Stimulated activated CD4-positive, alpha-beta T cell treated with anti-CD3 and anti-CD28 coated beads, TNF-alpha, amount 100 ng/mL, for 1 hour (primary cell): Measurements from ENCODE around the gene SLC35F2.
"Not testable (repeated sequence)": the region's sequence is repeated elsewhere in the genome, so short reads cannot be mapped to it uniquely, and the experiment has no call there.

Experiments used
- DNase-seq, 3 donors: peaks; one replicate each; pipeline ENCODE4 v3.0.0-alpha.2; 2020; ENCODE audit warnings: low read depth in 3 of 3, low spot score in 1 of 3

Gene SLC35F2, protein sequence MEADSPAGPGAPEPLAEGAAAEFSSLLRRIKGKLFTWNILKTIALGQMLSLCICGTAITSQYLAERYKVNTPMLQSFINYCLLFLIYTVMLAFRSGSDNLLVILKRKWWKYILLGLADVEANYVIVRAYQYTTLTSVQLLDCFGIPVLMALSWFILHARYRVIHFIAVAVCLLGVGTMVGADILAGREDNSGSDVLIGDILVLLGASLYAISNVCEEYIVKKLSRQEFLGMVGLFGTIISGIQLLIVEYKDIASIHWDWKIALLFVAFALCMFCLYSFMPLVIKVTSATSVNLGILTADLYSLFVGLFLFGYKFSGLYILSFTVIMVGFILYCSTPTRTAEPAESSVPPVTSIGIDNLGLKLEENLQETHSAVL

DNA sequence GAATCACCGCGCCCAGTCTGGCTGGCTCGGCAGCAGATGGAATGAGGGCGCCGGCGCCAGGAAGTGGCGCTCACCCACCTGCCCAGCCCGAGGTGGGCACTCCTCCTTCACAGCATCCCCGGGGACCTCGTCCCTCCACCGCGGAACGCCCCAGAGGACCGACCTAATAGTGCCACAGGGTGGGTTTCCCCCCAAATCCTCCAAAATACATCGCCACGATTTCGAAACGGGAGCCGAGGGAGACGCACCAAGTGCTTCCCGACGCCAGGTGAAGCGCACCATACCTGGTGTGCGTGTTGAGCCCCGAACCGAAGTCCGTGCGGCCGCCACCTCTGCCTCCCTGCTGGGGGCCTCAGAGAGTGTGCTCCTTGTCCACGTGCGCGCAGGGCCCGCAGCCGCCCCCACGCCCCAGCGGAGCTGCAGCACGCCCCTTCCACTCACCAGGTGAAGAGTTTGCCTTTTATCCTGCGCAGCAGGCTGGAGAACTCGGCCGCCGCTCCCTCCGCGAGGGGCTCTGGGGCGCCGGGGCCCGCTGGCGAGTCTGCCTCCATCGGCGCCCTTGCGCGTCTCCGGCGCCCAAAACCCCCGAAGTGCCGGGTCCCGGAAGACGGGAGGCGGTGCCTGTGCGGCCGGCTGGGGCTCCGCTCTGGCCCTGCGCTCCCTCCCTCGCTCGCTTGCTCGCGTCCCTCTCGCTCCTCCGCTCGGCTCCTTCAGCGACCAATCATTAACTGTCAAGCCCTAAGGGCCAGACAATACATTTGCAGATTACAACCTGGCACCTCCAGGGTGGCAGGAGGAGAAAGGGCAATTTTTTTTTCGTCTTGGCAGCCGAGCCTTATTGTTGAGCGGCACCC is at the start of gene SLC35F2:
Gene SLC35F2, minus strand, starts transcription at position 571 of the 854 bp plus-strand sequence. Its CDS starts 20 bp downstream, at position 551.
- peak; percentile 29 to 51 (median 40) for DNase-seq

DNA sequence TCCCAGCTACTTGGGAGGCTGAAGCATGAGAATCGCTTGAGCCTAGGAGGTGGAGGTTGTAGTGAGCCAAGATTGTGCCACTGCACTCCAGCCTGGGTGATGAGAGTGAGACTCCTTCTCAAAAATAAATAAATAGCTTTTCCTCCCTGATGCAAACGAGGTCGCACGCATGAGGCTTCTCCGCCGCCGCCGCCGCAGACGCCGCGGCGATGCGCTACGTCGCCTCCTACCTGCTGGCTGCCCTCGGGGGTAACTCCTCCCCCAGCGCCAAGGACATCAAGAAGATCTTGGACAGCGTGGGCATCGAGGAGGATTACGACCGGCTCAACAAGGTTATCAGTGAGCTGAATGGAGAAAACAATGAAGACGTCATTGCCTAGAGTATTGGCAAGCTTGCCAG is 49.6 kb upstream of the SLC35F2 start:
- no peak for DNase-seq

DNA sequence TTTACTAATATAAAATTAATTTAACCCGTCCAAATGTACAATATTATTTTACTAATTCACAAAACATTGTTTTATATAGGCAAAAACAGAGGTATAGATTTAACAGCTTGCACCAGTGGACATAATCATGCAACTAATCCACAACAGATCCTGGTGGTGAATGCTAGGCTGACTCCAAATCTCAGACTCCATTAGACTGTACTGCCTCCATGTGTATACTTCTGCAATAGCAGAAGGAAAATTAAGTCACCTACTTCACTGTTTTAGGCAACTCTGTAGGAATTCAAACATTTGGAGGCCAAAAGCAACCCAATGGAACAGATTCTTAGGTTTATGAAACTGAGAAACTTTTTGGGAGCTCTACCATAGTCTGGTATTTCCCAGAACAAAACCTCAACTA is 39.7 kb upstream of the SLC35F2 start:
- no peak for DNase-seq

DNA sequence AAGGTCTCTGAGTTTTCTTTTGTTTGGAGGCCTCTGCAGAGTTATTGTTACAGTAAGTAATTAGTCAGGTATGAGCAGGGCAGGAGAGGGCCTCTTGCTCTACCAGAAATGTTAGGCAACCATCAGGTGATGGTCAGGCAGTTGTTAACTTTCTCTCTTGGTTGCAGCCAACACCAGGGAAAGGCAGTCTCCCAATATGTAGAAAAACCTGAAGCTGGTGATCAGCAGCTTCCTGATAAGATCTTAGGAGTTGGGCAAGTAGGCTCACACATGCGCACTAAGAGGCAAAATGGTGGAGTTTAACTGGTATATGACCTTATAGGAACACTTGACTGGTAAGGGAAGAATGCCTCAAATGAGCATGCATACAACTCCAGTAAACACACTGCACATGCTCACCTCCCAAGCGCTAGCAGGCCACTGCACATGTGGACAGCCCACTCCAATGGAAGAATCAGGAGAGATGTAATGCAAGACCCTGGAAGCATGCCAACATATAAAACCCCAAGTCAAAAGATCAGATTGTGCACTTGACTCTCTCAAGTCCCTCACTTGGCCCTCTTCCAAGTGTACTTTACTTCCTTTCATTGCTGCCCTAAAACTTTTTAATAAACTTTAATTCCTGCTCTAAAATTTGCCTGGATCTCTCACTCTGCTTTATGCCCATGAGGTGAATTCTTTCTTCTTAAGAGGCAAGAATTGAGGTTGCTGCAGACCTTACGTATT is 23.7 kb upstream of the SLC35F2 start:
- no peak for DNase-seq

DNA sequence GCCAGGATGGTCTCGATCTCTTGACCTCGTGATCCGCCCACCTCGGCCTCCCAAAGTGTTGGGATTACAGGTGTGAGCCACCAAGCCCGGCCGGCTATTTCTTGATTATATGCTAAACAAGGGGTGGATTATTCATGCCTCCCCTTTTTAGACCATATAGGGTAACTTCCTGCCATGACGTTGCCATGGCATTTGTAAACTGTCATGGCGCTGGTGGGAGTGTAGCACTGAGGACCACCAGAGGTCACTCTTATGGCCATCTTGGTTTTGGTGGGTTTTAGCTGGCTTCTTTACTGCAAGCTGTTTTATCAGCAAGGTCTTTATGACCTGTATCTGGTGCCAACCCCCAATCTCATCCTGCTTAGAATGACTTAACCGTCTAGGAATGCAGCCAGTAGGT is 22.9 kb upstream of the SLC35F2 start:
- DNase-seq = not testable (repeated sequence)

DNA sequence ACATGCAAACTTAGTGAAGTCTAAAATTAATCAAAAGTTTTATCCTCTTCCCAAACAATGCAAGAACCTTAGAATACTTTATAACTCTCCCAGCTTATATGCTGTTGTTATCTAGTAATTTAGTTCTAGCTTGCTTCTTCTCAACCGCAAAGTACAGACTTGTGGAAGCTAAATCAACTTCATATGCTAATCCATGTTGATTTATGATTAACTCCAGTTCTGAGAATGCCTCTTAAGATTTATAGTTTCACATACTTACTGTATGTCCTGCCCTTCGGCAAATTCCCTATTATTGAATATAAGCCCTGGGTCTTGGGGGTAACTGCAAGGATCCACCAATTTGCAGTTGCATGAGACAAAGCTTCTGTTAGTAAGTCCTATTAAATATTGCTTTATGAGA is 17.6 kb upstream of the SLC35F2 start:
- DNase-seq = no peak

DNA sequence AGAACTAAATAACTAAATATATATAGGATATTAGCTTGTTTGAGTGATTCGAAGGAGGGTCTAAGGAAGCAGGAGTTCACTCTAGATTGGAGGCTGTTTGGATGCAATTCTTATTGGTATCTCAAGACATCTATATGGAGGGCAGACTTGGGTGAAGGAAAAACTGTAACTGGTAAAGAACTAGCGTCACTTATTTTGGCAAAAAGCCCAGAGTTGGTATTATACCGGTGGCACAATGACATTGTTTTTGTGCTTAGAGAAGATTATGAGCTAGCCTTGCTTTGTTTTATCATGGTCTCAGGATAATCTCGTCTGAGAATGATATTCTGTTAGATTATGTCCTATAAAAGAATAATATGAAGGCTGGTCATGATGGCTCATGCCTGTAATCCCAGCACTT is 6.0 kb upstream of the SLC35F2 start:
- no peak for DNase-seq

DNA sequence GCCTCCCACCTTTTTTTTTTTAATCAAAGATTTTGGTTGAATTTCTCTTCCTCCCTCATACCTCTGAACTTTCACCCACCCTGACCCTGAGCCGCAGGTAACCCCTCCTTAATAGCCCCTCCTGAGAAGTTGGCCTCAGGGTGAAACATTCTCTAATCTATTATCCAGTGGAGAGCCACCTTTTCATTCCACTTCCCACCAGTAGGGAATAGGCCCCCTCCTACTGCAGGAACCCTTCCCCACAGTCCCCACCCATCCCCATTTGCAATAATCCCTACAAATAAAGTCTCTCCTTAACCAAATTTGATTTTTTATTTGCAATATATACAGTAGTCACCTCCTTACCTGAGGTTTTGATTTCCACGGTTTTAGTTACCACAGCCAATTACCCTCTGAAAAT is 2.1 kb upstream of the SLC35F2 start:
- DNase-seq = no peak

DNA sequence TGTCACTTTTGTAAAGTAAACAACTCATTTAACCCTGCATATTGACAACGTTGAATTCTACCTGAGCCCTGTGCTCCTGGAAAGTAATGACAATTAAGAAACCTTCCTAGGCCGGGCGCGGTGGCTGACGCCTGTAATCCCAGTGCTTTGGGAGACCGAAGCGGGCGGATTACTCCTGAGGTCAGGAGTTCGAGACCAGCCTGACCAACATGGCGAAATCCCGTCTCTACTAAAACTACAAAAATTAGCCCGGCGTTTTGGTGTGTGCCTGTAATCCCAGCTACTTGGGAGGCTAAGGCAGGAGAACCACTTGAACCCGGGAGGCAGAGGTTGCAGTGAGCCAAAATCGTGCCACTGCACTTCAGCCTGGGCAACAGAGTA is 1.6 kb upstream of the SLC35F2 start:
- DNase-seq = not testable (repeated sequence)

DNA sequence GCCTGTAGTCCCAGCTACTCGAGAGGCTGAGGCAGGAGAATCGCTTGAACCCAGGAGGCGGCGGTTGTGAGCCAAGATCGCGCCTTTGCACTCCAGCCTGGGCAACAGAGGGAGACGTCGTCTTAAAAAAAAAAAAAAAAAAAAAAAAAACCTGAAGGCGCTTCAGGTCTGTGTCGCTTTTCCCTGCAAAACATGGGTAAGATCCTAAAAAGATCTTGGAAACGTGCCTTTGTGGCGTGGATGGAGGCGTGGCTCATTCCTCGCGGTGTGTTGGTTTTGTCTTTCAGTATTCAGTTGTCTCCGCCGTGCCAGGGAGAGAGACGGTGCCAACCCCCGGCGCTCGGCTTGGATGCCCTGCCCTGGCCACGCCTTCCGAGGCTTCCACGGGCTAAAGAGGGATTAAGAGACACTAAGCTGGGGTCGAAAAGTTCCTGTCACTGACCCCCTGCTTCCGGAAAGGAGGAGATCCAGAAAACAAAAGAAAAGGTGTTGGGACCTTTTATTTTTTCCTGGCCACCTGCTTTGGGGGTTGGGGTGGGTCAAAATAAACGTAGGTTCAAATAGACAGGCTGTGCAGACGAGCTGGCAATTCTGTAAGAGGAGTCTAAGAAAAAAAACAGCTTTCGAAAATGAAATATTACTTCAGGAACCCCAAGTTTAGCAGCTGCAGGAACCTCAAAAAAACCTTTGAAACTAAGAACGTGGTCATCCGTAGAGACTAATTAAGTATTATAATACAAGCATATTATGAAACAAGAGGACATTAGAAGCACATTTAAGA is 1.1 kb upstream of the SLC35F2 start:
- DNase-seq = peak in 1 of 3 donors; percentile 14

DNA sequence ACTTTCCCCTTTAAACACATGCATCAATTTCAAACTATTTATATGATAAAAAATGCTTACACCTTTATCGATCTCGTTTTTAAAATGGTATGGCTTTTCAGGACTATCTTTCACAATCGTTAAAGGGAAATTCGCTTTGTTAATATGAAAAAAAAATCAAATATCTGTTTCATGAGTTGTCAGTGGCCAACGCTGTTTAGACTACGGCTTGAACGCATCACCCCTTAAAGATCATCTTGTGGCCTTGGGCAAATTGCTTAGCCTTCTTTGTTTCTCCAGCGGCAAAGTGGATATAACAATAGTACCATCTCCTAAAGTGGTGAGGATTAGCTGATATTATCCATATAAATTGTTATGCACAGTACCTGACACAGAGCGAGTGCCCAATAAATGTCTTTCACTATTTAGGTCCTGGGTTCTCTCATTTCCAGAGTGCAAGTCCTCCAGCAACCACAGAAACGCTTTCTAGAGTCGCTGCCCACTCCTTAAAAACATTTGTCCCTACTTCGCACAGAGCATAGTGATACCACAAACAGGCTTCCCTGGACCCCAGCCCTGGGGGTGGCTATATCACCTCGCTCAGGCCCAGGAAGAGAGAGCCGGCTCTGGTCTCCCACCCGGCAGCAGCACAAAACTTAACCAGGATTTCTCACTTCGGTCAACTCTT is 904 bp downstream of the SLC35F2 start:
- no peak for DNase-seq

DNA sequence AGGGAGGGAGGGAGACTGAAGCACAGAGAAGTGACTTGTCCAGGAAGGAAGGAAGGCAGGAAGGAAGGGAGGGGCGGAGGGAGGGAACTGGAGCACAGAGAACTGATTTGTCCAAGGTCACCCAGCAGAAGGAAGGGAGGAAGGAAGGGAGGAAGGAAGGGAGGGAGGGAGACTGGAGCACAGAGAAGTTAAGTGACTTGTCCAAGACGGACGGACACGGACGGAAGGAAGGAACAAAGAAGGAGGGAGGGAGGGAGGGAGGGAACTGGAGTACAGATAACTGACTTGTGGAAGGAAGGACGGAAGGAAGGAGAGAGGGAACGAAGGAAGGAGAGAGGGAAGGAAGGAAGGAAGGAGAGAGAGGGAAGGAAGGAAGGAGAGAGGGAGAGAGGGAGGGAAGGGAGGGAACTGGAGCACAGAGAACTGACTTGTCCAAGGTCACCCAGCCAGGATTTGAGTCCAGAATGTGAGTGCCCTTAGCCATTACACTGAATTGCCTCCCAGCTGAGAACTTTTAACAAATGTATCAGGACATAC is 1.5 kb downstream of the SLC35F2 start:
- no peak for DNase-seq

DNA sequence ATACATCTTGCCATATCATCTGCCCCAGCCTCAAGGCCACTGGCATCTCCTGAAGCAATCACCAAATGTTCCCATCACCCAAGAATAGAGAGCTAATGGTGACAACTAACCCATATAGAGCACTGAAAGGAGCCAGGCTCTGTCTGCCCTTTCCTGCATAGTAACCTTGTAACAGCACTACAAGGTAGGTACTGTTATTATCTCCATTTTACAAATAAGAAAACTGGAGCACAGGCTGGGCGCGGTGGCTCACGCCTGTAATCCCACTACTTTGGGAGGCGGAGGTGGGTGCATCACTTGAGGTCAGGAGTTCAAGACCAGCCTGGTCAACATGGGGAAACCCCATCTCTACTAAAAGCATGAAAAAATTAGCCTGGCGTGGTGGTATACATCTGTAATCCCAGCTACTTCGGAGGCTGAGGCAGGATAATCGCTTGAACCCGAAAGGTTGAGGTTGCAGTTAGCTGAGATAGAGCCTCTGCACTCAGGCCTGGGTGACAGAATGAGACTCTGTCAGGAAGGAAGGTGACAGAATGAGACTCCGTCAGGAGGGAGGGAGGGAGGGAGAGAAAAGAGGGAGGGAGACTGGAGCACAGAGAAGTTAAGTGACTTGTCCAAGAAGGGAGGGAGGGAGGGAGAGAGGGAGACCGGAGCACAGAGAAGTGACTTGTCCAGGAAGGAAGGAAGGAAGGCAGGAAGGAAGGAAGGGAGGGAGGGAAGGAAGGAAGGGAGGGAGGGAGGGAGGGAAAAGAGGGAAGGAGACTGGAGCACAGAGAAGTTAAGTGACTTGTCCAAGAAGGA is 2.2 kb downstream of the SLC35F2 start:
- DNase-seq = no peak

DNA sequence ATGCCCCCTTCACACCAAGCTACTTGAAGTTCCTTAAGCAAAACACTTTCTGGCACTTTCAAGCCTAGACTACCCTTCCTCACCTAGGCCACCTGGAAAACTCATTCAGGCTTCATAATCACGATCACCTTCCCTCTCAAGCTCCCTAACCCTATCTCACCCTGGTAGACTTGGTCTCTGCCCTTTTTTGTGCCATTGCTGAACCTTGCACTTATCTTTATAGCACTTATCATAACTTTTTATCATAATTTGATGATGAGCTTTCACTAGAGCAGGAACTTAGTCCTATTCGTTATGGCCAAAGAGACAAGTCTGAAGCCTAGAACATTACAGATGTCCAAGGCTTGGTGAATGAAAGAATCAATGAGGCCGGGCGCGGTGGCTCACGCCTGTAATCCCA is 5.5 kb downstream of the SLC35F2 start:
- DNase-seq = no peak

DNA sequence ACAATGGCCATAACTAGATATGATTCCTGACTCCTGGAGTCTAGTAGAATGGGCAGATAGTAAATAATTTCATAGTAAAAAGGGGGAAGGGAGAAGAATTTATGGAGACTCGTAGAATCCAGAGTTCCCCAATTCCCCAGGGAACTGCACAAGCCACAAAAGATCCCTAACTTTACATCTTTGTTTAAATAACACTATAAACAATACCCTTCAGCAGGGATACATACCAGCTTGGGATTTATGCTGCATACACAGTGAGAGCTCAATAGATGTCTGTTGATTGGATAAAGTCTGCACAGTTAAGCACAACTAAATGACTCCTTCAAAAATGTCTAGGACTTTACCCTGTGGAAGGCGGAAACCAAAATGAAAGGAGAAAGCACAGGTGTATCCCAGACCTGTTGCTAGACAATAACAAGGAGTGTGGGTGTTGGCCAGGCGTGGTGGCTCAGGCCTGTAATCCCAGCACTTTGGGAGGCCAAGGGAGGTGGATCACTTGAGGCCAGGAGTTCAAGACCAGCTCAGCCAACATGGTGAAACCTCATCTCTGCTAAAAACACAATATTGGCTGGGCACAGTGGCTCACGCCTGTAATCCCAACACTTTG is 6.8 kb downstream of the SLC35F2 start:
- DNase-seq = no peak

DNA sequence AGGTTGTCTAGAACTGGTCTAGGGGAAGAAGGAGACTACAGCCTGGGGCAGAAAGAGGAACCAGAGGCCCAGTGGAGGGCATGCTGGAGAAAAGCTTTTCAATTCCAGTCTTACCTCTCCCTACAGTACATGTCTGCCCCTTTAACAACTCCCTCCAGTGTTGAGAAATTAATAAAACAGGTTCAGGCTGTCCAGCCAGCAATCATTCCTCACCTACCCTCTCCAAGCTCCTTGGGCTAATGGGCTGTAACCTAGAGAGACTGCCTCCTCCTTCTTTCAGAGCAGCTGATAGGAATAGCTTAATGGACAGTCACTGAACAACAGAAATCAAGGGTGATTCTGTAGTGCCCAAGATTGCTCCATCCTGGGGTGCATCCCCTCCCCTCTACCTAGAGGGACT is 8.8 kb downstream of the SLC35F2 start:
- no peak for DNase-seq

DNA sequence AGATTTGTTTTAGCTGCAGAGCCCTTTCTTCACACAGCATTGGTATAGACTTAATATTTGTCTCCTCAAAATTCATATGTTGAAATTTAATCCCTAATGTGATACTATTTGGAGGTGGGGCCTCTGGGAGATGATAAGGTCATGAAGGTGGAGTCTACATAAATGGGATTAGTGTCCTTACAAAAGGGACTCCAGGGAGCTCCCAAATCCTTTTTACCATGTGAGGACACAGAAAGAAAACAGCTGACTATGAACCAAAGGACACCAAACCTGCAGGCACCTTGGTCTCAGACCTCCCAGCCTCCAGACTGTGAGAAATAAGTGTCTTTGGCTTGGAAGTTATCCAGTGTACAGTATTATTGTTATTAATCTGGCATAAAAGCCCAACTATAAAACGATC is 10.2 kb downstream of the SLC35F2 start:
- no peak for DNase-seq

DNA sequence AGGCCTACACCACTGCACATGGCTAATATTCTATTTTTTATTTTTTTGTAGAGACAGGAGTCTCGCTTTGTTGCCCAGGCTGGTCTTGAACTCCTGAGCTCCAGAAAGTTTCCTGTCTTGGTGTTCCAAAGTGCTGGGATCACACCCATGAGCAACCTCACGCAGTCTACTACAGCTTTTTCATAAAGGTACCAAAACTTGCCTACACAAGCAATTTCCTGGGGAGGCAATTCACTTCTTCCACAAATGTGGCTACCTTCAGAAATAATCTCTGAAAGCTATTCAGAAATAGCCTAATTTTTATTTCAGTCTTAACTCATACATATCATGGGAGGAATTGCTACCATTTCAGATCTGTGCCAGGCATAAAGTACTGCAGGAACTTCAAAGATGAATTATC is 11.4 kb downstream of the SLC35F2 start:
- no peak for DNase-seq

DNA sequence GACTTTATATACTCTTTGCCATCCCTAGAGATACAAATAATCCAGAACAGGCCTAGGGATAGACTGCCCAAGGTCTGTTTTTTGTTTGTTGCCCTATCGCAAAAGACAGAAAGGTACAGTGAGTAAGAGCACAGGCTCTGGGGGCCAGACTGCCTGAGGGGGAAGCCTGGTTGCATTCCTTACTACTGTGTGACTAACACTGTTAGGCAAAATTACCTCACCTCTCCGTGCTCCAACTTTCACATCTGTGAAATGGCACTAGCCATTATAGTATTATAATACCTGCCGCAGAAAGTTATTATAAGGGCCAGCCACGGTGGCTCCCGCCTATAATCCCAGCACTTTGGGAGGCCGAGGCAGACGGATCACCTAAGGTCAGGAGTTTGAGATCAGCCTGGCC is 14.5 kb downstream of the SLC35F2 start:
- DNase-seq = no peak
